GM06990 (cell line): ENCODE results near the gene ESRP2.
A peak's percentile ranks its signal among the peaks of the same experiment; 100 is the strongest.

Source experiments
- DNase-seq: peaks from one replicate; pipeline ENCODE4 v3.0.0-alpha.2; 2011; ENCODE audit not compliant: insufficient read length; ENCODE audit errors: extremely low read depth
- H3K27me3 ChIP-seq: replicated peaks from 2 replicates; pipeline ENCODE4 v1.6.0; 2011; ENCODE audit warnings: low read length; ENCODE audit not compliant: control insufficient read depth, insufficient read depth
- H3K36me3 ChIP-seq: 2 replicates; pipeline ENCODE4 v1.5.1; 2011; ENCODE audit warnings: low read length; ENCODE audit not compliant: control insufficient read depth, insufficient read depth
- H3K4me3 ChIP-seq: replicated peaks from 2 replicates; pipeline ENCODE4 v1.5.1; 2011; ENCODE audit warnings: low read depth, mild to moderate bottlenecking, control low read depth, low read length
- TF ChIP-seq, protein P1 (sequence below): IDR thresholded peaks from 2 replicates; pipeline ENCODE4 v1.5.1; 2011; ENCODE audit warnings: low read length, control low read depth, mild to moderate bottlenecking, inconsistent platforms; ENCODE audit not compliant: insufficient read depth, poor library complexity, severe bottlenecking

The ESRP2 gene

DNA sequence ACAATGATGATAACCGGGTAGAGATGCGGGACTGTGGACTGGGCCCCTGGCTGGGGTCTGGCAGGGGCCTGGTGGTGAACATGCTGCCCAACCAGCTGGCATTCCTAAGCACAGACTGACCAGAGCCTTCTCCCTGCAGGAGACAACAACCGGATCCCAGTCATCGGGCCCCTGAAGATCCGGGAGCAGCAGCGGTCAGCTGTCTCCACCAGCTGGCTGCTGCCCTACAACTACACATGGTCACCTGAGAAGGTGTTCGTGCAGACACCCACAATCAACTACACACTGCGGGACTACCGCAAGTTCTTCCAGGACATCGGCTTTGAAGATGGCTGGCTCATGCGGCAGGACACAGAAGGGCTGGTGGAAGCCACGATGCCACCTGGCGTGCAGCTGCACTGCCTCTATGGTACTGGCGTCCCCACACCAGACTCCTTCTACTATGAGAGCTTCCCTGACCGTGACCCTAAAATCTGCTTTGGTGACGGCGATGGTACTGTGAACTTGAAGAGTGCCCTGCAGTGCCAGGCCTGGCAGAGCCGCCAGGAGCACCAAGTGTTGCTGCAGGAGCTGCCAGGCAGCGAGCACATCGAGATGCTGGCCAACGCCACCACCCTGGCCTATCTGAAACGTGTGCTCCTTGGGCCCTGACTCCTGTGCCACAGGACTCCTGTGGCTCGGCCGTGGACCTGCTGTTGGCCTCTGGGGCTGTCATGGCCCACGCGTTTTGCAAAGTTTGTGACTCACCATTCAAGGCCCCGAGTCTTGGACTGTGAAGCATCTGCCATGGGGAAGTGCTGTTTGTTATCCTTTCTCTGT, 23.3 kb upstream of the ESRP2 start:
- no peaks in the 10 kb centered on the region for H3K27me3 ChIP-seq
- DNase-seq: no peak
- H3K4me3 ChIP-seq: no peak overlapping the region
- H3K36me3 ChIP-seq: peaks cover 17% of the 10 kb centered on the region
- TF ChIP-seq, protein P1, sequence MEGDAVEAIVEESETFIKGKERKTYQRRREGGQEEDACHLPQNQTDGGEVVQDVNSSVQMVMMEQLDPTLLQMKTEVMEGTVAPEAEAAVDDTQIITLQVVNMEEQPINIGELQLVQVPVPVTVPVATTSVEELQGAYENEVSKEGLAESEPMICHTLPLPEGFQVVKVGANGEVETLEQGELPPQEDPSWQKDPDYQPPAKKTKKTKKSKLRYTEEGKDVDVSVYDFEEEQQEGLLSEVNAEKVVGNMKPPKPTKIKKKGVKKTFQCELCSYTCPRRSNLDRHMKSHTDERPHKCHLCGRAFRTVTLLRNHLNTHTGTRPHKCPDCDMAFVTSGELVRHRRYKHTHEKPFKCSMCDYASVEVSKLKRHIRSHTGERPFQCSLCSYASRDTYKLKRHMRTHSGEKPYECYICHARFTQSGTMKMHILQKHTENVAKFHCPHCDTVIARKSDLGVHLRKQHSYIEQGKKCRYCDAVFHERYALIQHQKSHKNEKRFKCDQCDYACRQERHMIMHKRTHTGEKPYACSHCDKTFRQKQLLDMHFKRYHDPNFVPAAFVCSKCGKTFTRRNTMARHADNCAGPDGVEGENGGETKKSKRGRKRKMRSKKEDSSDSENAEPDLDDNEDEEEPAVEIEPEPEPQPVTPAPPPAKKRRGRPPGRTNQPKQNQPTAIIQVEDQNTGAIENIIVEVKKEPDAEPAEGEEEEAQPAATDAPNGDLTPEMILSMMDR: no peak

DNA sequence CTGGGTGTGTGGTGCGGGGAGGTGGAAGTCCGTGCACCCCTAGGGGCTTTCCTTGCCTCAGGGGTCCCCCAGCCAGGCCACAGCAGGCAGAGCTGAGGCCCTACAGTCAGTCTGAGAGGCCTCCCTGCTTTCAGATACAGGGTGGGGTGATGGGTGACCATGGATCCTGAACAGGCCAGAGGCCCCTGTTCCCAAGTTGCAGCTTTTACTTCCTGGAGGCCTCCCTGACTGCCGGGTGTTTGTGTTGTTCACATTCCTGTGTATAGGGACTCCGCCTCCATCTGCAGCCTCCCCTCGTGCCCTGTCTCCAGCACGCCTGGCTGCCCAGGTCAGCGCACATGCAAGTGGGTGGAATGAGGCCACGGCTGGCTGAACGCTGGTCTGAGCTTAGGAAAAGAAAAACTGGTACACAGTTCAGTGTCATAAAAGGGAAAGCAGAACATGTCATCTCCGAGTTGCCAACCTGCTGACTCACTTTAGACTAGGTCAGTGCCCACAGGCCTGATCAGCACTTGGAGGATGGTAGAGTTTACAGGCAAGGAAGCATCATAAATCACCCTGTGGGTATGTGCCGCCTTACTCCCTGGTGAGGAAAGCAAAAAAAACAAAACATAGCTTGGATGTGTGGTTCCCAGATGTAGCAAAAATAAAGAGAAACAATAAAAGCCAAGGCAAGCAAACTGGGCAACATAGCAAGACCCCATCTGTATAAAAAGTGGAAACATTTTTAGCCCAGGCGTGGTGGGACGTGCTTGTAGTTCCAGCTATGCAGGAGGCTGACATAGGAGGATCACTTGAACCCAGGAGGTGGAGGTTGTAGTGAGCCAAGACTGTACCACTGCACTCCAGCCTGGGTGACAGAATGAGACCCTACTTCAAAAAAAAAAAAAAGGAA, 22.2 kb upstream of the ESRP2 start:
- TF ChIP-seq, protein P1: no peak
- H3K36me3 ChIP-seq: peaks cover 19% of the 10 kb centered on the region
- no peak overlapping the region for H3K4me3 ChIP-seq
- H3K27me3 ChIP-seq: no peaks in the 10 kb centered on the region
- DNase-seq: peak; percentile 46

DNA sequence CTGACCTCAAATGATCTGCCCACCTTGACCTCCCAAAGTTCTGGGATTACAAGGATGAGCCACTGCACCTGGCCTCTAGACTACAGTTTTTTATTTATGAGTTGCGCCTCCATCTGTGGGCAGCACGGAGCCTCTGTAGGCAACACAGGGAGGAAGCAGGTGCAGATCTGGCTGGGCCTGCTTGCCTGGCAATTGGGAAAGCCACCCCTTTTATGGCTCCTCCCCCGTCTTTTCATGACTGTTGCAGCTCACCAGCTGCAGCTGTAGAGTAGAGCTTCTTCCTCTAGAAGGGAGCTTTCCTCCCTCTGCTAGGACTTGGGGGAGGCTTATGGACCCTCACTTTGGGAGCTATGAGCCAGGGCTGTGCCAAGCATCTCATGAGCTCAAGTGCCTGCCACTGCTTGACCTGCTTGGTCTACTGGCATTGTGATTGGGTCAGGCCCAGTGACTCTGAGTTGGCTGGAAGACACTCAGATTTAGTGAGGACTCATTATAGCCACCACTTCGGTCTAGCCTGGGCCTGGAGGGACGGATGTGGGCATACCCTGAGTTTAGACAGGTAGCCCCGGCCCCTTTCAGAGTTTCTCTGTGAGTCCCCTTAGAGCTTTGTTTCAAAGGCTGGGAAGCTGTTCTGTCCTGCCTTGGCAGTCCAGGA, 21.5 kb upstream of the ESRP2 start:
- Histone ChIP-seq H3K27me3 (no peaks in the 10 kb centered on the region), H3K36me3 (peaks cover 19% of the 10 kb centered on the region), H3K4me3 (no peak overlapping the region)
- TF ChIP-seq, protein P1: no peak
- DNase-seq: peak; percentile 52

DNA sequence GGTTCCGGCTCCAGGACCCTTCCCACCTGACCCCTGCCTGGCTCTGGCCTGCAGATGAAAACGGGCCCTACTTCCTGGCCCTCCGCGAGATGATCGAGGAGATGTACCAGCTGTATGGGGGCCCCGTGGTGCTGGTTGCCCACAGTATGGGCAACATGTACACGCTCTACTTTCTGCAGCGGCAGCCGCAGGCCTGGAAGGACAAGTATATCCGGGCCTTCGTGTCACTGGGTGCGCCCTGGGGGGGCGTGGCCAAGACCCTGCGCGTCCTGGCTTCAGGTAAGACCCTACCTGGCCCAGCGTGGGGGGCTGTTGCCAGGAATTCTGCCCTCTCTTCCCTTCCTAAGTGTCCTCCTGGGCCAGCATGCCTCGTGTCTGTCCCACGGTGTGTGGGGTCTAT, 19.8 kb upstream of the ESRP2 start:
- Histone ChIP-seq H3K36me3 (peaks cover 19% of the 10 kb centered on the region), H3K4me3 (no peak overlapping the region), H3K27me3 (no peaks in the 10 kb centered on the region)
- DNase-seq: no peak
- TF ChIP-seq, protein P1: no peak

DNA sequence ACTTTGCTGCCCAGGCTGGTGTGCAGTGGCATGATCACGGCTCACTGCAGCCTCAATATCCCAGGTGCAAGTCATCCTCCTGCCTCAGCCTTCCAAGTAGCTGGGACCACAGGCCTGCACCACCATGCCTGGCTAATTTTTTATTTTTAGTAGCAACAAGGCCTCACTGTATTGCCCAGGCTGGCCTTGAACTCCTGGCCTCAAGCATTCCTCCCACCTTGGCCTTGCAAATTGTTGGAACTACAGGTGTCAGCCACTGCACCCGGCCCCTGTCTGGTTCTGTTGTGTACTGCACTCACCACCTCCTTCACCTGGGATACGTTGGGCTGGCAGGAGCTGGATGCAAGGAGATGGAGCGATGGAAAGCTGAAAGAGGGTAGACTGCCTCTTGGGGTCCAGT, 17.8 kb upstream of the ESRP2 start:
- Histone ChIP-seq H3K4me3 (no peak overlapping the region), H3K27me3 (no peaks in the 10 kb centered on the region), H3K36me3 (peaks cover 9% of the 10 kb centered on the region)
- no peak for DNase-seq
- TF ChIP-seq, protein P1: no peak
